Measurements from ENCODE around the gene UBE2D3.
A peak's percentile ranks its signal among the peaks of the same experiment; 100 is the strongest.

The UBE2D3 gene

DNA sequence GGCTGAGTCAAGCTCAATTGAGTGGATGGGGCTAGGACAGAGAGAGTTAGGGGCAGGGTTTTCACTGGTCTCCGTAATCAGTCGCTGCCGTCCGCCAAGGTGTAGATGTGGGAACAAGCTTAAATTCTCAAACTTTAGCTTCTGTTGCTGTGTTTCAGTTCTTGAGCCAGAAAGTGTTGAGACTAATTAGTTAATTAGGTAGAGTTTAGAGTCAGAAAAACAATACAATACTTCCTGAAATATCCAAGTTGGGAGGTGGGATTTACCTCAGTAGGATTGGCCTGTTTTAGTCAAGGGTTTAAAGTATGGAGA is 1.1 kb upstream of the UBE2D3 start:
- DNase-seq = no peak
- Histone ChIP-seq H3K79me2 (ENCODE audit: low read length) (peaks cover 43% of the 10 kb centered on the region), H3K36me3 (replicated peaks; ENCODE audit: insufficient read depth, low read length) (0 out of 2 replicates have a peak, but pooled peaks cover 7% of the 10 kb centered on the region), H3K4me1 (ENCODE audit: low read length) (peaks cover 12% of the 10 kb centered on the region; the same call in 1 of the 2 replicates), H3K27ac (ENCODE audit: low read length) (peak overlapping the region; percentile 100), H3K9me3 (replicated peaks; ENCODE audit: insufficient read depth, low read length) (no peaks in the 10 kb centered on the region), H3K9me2 (replicated peaks; ENCODE audit: insufficient read depth, low read length) (no peaks in the 10 kb centered on the region), H3K9ac (ENCODE audit: low read length) (peak overlapping the region; percentile 78), H2AFZ (ENCODE audit: low read length) (peak overlapping the region; percentile 51), H3F3A (ENCODE audit: insufficient read depth, low read length) (peaks cover 33% of the 10 kb centered on the region), H3K4me3 (ENCODE audit: low read length) (peak overlapping the region; percentile 62), H4K20me1 (ENCODE audit: insufficient read depth, low read length) (peaks cover 22% of the 10 kb centered on the region), H3K4me2 (ENCODE audit: low read depth, low read length) (peak overlapping the region; percentile 94), H3K27me3 (replicated peaks; ENCODE audit: insufficient read depth, low read length) (no peaks in the 10 kb centered on the region)
- TF ChIP-seq EZH2 (optimal IDR thresholded peaks at IDR 0.05; ENCODE audit: low read depth, low read length) (no peak), CTCF (IDR thresholded peaks at IDR 0.05; ENCODE audit: low read length) (no peak), EZH2phosphoT487 (IDR thresholded peaks at IDR 0.05; ENCODE audit: low read length) (no peak)

DNA sequence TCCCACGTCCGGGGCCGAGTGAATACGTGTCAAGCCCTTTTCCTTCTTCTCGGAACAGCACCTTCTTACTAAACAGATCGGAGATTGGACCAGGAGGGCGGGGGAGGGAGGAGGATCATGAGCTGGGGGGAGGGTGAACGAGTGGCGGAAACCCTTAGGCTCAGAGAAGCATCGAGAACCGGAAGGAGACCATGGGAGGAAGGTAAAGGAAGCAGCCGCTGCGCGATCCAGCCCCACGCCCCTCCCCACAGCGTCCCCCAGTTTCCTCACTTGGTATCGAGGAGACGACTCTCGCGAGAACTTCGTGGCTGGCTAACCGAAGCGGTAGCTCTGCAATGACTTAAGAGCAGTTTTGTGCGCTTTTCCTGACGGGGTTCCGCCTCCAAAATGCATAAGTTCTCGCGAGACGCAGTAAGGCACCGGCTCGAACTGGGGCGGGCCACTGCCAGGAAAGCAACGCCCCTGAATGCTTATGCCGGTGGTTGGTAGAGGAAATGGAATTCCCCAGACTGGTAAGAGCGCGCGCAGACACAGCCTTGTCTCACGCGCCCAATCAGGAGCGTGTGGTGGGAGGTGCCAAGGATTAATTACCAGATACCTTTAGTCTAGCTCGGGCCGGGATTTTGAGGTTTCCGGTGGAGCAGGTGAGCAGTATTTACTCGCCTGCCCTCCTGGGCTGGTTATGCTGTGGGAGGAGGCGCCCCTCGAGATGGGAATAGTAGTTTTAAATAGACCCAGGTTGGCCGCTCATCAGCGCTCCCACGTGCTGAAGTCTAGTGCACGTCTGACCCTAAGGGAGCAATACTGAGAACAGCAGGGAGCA is 534 bp upstream of the UBE2D3 start:
- H2AFZ ChIP-seq (ENCODE audit: low read length) = peak overlapping the region; percentile 51; the same call in 1 of the 2 replicates
- H3K4me2 ChIP-seq (ENCODE audit: low read depth, low read length) = peak overlapping the region; percentile 94
- TF ChIP-seq EZH2phosphoT487 (IDR thresholded peaks at IDR 0.05; ENCODE audit: low read length) (no peak), CTCF (IDR thresholded peaks at IDR 0.05; ENCODE audit: low read length) (peak; percentile 19; the same call in 1 of the 2 replicates), EZH2 (optimal IDR thresholded peaks at IDR 0.05; ENCODE audit: low read depth, low read length) (no peak)
- H3K9me2 ChIP-seq (replicated peaks; ENCODE audit: insufficient read depth, low read length) = no peaks in the 10 kb centered on the region
- H3K27ac ChIP-seq (ENCODE audit: low read length) = peak overlapping the region; percentile 100
- peaks cover 28% of the 10 kb centered on the region for H4K20me1 ChIP-seq (ENCODE audit: insufficient read depth, low read length)
- H3K4me3 ChIP-seq (ENCODE audit: low read length) = peak overlapping the region; percentile 84
- DNase-seq = peak; percentile 100
- H3F3A ChIP-seq (ENCODE audit: insufficient read depth, low read length) = peaks cover 33% of the 10 kb centered on the region
- no peaks in the 10 kb centered on the region for H3K27me3 ChIP-seq (replicated peaks; ENCODE audit: insufficient read depth, low read length)
- H3K36me3 ChIP-seq (replicated peaks; ENCODE audit: insufficient read depth, low read length) = 0 out of 2 replicates have a peak, but pooled peaks cover 8% of the 10 kb centered on the region
- H3K9ac ChIP-seq (ENCODE audit: low read length) = peak overlapping the region; percentile 100
- peaks cover 49% of the 10 kb centered on the region for H3K79me2 ChIP-seq (ENCODE audit: low read length)
- H3K9me3 ChIP-seq (replicated peaks; ENCODE audit: insufficient read depth, low read length) = no peaks in the 10 kb centered on the region
- peaks cover 18% of the 10 kb centered on the region; the same call in 1 of the 2 replicates for H3K4me1 ChIP-seq (ENCODE audit: low read length)

DNA sequence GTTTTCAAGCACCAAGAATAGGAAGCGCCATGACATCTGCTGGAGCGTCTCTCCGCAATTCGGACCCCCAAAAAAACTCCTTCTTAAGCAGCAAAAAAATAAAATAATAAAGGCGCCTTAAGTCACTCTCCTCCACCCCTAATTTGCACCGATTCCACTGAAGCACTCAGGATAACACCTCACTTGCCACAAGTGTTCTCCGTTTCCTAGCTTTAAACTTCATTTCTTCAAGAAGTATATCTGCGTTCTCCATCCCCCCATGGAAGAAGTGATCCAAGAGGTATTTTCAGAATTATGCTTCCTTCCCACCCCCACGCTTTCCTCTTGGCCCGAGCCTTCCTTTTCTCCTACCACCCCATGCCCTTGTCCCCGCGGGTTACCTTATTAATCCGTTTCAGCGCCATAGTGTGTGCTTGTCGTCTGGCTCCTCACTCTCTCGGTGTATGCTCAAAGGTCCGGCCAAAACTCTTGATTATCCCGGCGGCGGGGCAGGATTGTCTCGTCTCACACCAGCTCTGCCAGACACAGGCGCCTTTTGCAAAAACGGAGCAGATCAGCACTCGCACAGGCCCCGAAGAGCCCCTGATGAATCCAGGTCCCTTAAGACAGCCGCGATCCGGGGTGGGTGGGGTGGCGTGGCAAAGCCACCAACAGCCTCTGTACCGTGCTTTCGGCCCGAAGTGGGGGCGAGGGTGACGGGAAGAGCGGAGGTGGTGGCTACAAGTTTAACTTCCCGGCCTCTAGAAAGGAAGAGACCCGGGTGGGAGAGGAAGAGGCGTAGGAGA is 1.1 kb downstream of the UBE2D3 start:
- Histone ChIP-seq H2AFZ (ENCODE audit: low read length) (no peak overlapping the region), H3F3A (ENCODE audit: insufficient read depth, low read length) (peaks cover 33% of the 10 kb centered on the region), H3K27me3 (replicated peaks; ENCODE audit: insufficient read depth, low read length) (no peaks in the 10 kb centered on the region), H3K4me1 (ENCODE audit: low read length) (peaks cover 30% of the 10 kb centered on the region; the same call in 1 of the 2 replicates), H3K9me3 (replicated peaks; ENCODE audit: insufficient read depth, low read length) (no peaks in the 10 kb centered on the region), H3K4me2 (ENCODE audit: low read depth, low read length) (peak overlapping the region; percentile 87), H3K27ac (ENCODE audit: low read length) (peak overlapping the region; percentile 100), H3K79me2 (ENCODE audit: low read length) (peaks cover 65% of the 10 kb centered on the region), H4K20me1 (ENCODE audit: insufficient read depth, low read length) (peaks cover 42% of the 10 kb centered on the region), H3K4me3 (ENCODE audit: low read length) (peak overlapping the region; percentile 84), H3K9ac (ENCODE audit: low read length) (peak overlapping the region; percentile 100), H3K9me2 (replicated peaks; ENCODE audit: insufficient read depth, low read length) (no peaks in the 10 kb centered on the region), H3K36me3 (replicated peaks; ENCODE audit: insufficient read depth, low read length) (0 out of 2 replicates have a peak, but pooled peaks cover 8% of the 10 kb centered on the region)
- no peak for TF ChIP-seq EZH2phosphoT487 (IDR thresholded peaks at IDR 0.05; ENCODE audit: low read length)
- no peak for TF ChIP-seq CTCF (IDR thresholded peaks at IDR 0.05; ENCODE audit: low read length)
- no peak for TF ChIP-seq EZH2 (optimal IDR thresholded peaks at IDR 0.05; ENCODE audit: low read depth, low read length)
- no peak for DNase-seq
